T-helper 1 cell treated with Interleukin-12 subunit alpha and Interleukin-12 subunit beta and Interleukin-4 antibody, amounts not matched to agents 30 ng/mL and 1 ng/mL, for 36 hours (primary cell): ENCODE measurements around the gene SYTL1. TPM values are rescaled to one million over a fixed set of nuclear protein-coding genes. Genes with fewer than 3 reads are reported as not detected.

Source experiments
- intact Hi-C: fragments of 100-400 bp; cut with micrococcal nuclease; formaldehyde crosslinking; loops from one replicate; pipeline ENCODE4 v1.15.1; 2024
- total RNA-seq: library from RNA; stranded (reverse); gene quantifications from 2 replicates; pipeline ENCODE4 v1.2.3, GENCODE V29; 2022

The SYTL1 gene, protein sequence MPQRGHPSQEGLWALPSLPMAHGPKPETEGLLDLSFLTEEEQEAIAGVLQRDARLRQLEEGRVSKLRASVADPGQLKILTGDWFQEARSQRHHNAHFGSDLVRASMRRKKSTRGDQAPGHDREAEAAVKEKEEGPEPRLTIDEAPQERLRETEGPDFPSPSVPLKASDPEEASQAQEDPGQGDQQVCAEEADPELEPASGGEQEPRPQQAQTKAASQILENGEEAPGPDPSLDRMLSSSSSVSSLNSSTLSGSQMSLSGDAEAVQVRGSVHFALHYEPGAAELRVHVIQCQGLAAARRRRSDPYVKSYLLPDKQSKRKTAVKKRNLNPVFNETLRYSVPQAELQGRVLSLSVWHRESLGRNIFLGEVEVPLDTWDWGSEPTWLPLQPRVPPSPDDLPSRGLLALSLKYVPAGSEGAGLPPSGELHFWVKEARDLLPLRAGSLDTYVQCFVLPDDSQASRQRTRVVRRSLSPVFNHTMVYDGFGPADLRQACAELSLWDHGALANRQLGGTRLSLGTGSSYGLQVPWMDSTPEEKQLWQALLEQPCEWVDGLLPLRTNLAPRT
- total RNA-seq = 104 and 105 TPM in 2 replicates

DNA sequence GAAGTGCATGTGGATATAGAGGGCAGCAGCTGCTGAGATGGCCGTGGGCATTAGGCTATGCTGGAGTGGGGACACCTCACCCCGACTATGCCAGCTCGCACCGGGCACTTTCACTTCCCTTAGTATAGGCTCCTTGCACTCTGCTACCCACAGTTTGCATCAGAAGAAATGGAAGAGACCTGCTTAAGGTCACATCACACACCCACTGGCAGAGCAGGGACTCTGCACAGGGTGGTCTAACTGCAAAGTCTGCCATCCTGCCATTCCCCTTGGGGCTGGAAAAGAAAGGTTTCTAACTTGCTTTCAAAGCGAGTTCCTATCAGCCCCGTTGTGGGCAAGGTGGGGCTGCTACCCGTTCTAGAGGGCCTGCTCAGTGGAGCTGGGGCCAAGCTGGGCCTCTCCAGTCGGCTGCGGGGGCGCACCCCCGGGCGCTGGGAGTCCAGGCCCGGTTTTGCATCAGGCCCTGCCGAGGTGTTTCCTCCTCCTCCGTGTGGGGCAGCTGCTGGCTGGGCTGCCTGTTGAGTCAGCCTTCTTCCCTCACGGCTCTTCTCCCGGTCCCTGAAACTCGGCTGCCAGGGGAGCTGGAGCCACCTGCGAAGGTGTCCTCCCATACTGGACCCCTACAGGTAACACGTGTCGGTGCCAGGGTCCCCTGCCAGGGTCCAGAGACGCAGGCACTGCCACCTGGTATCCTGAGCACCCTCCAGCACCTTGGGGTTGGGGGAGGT is at the start of gene SYTL1:
Gene SYTL1 (plus strand): TSS at position 498 of the 728 bp plus-strand sequence. CDS start 3,313 bp downstream, outside the sequence.
- intact Hi-C loops = loop anchor here (1.0 to 5.0 kb wide), 5 partner anchors 8 to 649 kb away; partner anchors contain the start of gene GPR3

DNA sequence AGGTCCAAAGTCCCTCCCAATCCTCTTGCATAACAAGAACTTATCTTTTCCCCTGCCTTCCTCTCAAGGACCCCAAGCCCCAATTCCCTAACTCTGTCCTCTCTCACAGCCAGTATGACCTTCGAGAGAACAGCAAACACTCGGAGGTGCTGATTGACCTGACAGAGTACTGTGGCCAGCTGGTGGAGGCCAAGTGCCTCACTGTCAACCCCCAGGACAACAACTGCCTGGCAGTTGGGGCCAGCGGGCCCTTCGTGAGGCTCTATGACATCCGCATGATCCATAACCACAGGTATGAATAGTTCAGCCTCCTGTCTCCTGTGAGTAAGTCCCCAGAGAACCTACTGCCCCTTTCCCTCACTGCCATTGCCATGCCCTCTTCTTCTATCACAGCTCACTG is 49.7 kb upstream of the SYTL1 start:
- intact Hi-C loops = no loop called here

DNA sequence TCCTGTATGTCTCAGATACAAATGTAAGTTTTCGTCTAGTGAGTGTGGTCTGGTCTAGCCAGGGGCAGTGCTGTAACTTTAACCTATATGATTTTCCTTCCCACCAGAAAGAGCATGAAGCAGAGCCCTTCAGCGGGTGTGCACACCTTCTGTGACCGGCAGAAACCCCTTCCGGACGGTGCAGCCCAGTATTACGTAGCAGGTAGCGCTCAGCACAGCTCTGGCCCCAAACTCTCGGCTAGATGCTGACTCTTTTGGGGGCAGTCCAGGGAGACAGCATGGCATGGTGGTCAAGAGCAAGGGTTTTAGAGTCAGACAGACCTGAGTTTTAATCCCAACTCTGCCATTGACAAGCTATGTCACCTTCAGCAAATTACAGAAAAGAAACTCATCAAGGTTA is 47.9 kb upstream of the SYTL1 start:
- intact Hi-C loops = no loop called here

DNA sequence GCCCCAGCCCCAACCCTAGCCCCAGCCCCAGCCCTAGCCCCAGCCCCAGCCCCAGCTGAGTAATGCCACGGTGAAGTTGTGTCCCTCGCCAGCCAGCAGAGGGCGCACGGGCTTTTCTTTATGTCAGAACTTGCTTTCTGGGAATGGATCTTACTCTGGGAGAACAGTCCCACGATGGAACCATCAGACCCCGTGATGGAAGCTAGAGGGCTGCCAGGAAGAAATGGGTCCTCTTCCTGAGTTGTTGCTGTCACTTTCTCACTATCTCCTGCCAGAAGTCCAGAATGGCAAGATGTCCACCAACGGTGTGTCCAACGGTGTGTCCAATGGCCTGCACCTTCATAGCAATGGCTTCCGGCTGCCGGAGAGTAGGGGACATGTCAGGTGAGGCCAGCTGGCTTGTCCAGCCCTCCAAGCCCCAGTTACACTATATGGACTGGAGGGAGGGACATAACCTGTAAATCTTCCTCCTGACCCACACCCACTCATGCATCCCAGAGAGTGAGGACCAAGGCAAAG is 45.0 kb upstream of the SYTL1 start:
- intact Hi-C loops = loop anchor here (1.0 kb wide), 1 partner anchor 98 kb away; no protein-coding TSS in a partner anchor

DNA sequence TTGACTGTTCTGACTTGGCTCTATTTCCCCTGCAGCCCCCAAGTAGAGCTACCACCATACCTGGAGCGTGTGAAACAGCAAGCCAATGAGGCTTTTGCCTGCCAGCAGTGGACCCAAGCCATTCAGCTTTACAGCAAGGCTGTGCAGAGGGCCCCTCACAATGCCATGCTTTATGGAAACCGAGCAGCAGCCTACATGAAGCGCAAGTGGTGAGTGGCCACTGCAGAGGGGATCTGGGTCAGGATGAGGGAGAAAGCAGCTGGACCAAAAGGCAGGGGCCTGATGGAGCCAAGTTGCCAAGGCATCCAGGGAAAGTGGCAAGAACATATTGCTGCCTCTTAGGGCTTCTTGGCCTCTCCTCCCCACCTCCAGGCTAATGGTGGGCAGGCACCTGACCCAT is 43.9 kb upstream of the SYTL1 start:
- intact Hi-C loops = no loop called here

DNA sequence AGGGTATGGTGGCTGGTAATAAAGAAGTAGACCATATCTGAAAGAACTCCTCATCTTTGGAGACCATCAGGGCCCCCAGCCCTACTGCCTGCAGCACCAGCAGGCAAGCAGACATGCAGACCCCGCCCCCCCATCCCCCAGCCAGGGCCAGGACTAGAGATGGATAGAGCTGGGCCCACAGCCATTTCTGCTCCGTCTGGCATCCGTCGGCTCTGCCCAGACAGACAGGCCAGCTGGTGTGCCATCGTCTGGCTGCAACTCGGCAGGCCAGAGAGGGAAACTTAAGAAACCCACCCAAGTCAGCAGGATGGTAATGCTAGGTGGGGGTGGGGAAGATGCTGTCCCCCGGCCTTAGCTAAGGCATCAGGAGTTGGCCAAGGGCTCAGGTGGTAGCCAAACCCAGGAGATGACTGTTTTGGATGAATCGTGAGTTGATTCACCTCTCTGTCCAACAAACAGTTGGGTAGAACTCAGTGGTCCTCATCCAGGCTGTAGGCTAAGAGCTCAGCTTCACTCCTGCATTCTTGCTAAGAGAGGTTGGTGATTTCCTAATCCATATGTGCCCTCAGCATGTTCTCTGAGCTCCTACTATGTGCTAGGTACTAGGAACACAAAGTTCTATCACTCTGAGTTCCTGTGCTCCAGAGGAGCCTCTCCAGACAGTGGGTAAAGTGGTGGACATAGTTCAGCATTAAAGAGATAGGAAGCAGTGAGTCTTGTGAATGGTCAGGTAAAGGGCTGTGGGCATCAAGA is 43.0 kb upstream of the SYTL1 start:
- intact Hi-C loops = no loop called here

DNA sequence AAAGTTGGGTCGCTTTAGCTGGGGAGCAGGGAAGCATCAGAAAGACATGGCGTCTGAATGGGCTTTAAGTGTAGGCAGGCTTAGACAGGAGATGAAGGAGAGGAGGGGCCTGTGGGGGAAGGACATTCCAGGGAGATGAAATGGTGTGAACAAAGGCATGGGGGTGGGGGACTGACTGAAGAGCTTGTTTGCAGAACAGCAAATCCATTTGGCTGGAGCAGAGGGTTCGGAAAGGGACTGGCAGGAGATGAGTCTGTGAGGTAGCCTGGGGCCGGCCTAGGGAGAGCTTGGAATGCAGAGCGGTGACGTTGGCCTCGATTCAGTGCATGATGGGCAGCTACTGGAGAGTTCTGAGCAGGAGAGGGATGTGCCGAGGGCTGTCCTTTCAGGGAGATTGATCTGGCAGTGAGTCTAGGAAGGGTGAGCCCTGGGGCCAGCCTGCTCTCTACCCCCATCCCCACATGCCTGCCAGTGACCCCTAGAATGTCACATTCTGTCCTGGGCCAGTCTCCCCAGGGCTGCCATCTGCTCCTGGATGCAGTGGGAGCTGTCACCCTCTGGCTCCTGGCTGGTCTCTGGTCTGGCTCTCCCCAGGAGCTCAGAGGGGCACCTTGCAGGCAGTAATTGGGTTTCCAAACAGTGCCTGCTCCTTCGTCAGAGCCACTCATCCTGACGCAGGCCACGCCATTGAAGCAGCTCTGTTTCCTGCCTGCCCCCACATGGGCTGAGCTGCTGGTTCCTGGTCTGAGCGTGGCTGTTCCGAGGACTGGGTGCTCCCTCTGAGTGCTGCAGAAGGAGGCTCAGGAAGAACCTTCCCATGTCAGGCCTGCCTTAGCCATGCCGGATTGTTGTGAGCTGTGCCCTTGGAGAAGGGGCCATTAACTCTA is 42.2 kb upstream of the SYTL1 start:
- intact Hi-C loops = loop anchor here (2.0 kb wide), 3 partner anchors 43 to 363 kb away; partner anchors contain the start of gene SYTL1

DNA sequence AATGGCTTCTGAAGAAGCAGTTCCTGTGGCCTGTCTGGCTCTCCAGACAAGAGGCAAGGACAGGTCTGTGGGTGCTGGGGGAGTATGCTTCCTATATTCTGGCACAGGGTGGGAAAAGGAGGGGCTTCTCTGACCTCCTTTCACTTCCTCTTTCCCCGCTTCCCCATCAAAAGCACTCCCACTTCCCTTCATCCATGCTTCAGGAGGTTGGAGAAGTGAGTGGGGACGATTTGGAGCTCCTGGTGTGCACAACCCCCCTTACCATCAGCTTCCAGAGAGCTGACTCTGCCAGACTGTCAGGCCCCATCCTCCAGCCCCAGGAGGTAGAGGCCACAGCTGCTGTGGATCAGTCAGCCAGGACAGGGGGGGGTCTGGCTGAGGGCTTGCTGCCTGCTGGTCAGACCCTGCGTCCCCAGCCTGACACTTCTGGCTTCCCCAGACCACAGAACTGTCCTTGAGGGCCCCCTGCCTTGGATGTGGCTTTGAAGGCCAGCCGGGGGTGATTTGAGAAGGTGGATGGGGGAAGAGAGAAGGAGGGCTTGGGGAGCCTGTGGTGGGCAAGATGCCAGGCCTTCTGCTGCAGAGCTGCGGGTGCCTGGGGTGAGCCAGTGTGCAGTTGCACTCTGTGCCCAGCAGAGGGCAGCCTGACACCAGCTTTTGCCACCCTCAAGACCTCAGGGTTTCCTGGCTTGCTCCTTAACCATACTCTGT is 41.3 kb upstream of the SYTL1 start:
- intact Hi-C loops = loop anchor here (1.0 to 2.0 kb wide), 6 partner anchors 42 to 362 kb away; partner anchors contain the start of gene SYTL1

DNA sequence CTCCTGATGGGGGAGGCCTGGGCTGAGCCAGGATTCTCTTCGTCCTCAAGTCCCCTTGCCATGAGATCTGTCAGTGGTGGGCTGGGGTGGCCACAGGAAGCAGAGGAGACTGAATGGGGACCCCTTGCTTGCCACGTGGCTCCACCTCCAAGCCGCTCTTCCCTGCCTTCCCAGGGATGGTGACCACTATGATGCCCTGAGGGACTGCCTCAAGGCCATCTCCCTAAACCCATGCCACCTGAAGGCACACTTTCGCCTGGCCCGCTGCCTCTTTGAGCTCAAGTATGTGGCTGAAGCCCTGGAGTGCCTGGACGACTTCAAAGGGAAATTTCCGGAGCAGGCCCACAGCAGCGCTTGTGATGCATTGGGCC is 40.8 kb upstream of the SYTL1 start:
- intact Hi-C loops = loop anchor here (1.0 to 2.0 kb wide), 6 partner anchors 42 to 362 kb away; partner anchors contain the start of gene SYTL1

DNA sequence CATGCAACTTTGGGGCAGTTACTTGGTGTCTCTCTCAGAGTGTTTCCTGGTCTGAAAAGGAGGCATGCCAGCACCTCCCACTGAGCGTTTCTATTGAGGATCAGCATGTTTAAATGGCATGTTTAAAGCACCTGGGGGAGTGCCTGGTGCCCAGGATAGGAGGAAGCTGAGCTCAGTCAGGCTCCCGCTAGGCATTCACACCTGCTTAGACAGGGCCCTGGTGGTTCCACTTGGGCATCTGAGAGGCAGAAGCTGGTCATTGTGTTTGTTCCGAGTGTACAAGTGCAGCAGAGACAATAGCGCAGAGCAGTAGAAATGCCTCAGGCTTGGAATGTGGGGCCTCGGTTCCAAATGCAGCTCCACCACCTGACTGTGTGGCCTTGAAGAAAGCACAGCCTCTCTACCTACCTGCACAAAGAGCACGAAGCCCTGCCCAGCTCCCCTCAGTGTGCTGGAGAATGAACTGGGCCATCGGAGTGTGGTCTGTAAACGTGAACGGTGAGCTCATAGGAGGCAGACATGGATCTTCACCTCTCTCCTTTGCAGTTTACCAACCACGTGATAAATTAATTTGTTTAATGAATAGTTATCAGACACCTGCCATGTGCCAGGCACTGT is 40.1 kb upstream of the SYTL1 start:
- intact Hi-C loops = loop anchor here (1.0 to 2.0 kb wide), 6 partner anchors 41 to 361 kb away; partner anchors contain the start of gene SYTL1

DNA sequence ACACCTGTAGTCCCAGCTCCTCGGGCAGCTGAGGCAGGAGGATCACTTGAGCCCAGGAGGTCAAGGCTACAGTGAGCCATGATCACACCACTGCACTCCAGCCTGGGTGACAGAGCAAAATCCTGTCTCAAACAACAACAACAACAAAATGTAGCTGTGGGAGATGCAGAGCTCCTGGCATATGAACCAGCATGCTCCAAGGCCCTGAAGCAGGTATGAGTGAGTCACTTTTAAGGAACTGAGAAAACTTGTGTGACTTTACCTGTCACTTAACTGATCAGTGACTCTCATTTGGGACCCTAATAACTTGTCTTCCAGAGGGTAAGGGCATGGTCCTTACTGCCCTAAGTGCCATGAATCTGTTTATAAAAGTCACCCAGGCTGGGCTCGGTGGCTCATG is 39.2 kb upstream of the SYTL1 start:
- intact Hi-C loops = no loop called here

DNA sequence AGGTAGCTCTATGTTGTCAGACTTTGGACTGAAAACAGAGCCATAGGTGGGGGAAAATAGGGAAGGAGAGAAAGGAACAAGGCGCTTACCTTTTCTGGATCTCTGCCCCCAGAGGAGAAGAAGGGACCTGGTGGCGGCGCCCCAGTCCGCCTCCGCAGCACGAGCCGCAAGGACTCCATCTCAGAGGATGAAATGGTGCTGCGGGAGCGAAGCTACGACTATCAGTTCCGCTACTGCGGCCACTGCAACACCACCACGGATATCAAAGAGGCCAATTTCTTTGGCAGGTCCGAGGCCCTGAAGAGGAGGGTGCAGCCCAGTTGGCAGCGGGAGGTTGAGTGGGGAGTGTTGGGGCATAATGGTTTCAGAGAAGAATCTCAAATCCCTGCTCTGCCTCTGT is 38.3 kb upstream of the SYTL1 start:
- intact Hi-C loops = no loop called here

DNA sequence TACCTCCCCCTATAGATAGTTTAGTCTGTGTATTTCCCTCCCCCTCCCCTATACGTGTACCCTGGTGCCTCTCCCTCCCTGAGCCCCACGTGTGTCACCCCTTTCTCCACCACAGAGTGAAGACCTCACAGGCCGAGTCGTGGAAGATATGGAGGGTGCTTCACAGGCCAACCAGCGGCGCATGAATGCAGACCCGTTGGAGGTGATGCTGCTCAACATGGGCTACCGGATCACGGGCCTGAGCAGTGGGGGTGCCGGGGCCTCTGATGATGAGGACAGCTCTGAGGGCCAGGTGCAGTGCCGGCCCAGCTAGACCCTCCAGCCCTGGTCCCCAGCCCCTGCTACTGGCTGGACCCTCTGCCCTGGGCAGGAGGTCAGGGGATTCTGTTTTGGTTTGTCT is 35.8 kb upstream of the SYTL1 start:
- intact Hi-C loops = no loop called here

DNA sequence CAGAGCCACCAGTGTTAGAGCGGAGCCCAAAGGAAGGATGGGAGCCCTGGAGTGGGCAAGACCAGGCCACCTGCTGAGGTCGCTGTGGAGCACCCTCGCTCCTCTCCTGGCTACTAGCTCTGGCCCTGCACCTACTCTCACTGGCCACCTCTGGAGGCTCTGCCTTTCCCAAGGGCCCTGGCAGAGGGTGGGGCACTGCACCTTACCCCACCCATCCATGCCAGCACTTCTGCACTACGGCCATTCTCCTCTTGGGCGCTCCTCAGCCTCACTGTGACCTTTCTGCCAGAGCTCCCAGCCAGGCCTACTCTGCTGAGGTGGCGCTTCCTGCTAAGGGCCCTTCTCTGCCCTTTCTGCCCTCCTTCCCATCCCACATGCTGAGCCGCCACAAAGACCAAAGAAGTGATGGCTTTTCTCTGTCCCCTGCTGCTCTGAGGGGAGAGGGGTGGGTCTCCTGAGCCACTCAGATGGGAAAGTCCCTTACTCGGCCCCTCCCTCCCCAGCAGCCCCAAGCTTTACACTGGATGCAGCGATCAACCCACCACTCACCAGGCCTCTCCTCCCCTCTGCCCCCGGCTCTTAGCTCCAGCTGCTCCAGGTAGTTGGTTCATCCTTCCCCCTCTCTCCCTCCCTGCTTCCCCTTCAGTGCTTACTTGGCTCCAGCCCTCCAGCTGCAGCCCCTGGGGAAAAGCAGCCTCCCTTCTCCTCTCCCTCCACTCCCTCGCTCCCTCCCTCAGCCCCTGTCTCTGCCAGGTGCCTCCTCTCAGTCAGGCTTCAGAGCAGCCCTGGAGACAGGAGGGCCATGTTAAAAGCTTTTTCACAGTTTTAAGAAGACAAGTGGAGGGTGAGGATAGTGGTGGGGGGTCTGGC is 34.7 kb upstream of the SYTL1 start:
- intact Hi-C loops = no loop called here

DNA sequence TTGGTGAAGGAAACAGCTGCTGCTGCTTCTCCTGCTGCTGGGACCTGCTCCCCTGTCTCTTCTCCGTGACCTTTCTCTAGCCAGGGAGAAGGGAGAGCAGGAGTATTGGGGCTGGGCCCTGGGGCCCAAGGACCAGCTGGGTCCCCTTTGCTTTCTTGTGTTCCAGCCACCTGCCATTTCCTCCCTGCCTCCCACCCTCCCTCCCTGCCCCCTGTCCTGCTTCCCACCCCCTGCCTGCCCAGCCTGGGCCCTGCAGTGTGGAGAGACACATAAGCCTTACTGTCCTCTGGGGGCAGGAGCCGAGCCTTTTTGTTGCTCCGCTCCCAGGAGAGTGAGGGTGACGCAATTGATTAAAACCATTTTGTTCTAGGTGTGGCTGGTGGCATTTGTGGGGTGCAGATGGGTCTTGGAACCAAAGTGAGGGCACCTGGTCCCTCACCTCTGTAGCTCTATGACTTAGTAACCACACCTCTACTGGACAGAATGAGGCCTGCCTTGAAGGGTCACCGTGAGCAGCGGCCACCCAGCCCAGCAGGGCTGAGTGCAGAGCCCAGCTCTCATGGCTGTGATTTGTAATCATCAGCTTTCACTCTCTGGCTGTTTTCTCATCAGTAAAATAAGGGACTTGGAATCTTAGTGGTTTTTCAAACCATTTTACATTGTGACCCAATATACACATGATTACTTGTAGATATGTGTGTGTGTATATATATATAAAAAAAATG is 33.8 kb upstream of the SYTL1 start:
- intact Hi-C loops = no loop called here

DNA sequence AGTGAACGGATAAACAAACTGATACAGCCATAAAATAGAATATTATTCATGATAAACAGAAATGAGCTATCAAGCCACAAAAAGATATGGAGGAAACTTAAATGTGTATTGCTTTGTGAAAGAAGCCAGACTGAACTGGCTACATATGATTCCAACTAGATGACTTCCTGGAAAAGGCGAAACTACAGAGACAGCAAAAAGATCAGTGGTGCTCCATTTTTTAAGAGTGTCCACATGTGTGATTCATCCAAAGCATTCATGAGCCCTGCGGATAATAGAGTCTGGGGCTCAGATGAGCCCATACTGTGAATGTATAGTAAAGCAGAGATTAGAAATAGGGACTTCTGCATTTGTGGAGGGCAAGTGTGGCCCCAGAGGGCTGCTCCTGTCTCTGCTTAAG is 27.7 kb upstream of the SYTL1 start:
- intact Hi-C loops = no loop called here

DNA sequence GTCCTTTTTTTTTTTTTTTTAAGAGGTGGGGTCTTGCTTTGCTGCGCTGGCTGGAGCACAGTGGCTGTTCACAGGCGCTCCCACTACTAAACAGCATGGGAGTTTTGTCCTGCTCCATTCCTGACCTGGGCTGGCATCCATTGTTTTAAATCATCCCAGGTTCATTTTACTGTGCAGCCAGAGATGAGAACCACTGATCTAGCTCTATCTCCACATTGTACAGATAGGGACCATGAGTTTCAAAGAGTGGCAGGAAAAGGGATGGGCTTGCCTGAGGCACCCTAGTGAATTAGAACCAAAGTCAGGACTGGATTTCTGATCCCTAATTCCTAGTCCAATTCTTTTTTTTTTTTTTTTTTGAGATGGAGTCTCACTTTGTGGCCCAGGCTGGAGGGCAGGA is 27.1 kb upstream of the SYTL1 start:
- intact Hi-C loops = no loop called here
